Non-pigmented ciliary epithelial cell (primary cell): ENCODE measurements around the gene PPFIA1.

Source experiments
- DNase-seq: peaks from one replicate; pipeline ENCODE4 v3.0.0-alpha.2; 2010; ENCODE audit warnings: low read depth

PPFIA1 gene

DNA sequence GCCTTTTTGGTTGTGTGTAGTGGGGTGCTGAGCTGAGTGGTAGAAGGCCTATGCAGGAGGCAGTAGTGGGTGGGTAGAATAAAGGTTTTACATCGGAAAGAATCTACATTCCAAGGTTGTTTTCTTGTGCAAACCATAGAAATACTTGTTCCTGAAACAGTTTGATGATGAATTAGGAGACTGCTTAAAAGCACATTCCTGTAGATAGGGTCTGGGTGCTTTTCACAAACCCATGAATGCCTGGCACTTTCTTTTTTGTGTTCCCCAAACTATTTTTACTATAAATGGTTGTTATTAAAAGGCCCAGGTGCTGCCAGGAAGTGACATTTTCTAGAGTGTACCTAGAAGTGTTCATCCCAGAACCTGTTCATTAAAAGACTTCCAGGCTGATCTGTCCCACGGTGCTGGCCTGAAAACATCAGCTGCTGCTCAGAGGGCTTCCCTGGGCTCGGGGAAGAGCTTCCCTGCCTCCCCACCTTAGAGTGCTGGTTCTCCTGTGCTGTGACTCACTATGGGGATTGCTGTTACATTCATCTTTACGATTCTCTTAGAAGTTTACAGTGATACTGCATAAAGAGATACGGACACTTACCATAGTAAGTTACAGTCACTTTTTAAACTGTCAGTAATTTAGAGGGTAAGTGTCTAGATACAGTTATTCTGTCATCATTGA is 27.9 kb downstream of the PPFIA1 start:
- DNase-seq = no peak

DNA sequence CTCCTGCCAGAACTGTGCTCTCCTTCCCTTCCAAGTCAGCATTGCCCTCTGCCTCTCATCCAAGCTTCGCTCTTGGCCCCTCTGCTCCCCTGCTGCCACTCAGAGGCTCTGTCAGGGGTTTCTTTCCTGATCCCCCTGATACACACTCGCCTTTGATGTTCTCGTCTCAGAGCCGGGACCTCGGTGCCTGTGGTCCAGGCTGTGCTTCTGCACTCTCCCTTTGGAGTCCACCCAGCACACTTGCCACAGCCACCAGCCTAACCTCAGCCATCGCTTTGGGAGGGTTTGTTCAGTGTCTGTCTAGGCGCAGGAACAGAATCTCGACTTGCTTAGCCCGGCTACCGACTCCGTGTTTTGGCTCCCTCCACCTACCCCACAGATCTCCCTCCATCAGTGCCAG is 29.1 kb downstream of the PPFIA1 start:
- no peak for DNase-seq

DNA sequence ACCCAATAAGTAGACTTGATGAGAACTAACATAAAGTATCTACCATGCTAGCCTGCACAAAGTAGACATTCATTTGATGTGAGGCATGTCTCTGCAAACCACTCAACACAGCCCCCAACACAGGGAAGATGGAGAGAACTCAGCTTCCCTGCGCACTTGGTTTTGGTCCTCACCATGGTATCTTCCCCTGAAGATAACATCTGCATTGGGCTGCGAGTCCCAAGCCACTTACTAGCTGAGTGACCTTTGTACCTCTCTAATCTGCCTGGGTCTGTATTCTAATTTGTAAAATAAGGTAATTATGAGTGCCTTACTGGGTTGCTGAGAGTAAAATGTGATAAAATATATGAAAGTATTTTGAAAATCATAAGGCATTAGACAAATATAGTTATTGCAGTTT is 30.7 kb downstream of the PPFIA1 start:
- no peak for DNase-seq

DNA sequence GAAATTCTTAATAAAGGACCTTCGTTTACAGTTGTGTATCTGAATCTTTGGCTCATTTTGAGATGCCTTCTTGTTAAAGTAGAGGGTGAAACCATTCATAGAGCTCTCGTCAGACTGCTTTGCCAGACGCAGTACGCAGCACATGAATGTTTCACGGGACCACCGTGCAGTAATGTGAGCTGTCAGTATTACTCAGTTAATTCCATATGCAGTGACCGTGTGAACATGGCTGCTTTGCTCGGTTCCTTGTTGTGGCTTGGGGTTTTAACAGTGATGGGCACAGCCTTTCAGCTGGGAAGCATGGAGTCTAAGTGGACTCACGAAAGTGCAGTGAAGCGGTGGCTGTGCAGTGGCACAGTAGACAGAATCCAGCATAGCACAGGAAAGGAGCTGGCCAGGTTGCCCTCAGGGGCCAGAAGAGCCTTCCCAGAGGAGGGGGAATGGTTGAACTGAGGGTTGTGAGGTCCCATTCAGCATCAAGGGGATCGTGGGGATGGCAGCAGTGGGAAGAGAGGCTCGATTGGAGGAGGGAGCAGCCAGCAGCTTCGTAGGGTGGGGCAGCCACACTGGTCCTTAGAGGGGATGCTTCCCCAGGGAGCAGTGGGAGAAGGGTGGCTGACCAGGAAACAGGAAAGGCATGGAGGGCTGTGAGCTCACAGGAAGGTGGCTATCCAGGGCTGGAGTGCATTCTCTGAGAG is 31.4 kb downstream of the PPFIA1 start:
- no peak for DNase-seq

DNA sequence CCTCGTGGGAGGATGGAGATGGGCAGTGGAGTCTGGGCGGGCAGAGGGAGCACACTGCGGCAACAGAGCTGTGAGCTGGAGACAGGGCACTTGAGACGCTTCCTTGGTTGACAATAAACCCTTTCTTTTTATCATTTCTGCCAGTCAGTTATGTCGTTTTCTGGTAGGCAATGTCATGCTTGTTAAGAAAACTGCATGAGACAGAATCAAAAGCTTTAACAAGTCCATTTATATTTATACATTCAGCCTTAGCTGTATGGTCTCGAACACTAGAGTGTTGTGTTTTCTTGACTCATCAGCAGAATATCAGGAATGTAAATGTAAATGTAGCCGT is 31.9 kb downstream of the PPFIA1 start:
- DNase-seq = no peak

DNA sequence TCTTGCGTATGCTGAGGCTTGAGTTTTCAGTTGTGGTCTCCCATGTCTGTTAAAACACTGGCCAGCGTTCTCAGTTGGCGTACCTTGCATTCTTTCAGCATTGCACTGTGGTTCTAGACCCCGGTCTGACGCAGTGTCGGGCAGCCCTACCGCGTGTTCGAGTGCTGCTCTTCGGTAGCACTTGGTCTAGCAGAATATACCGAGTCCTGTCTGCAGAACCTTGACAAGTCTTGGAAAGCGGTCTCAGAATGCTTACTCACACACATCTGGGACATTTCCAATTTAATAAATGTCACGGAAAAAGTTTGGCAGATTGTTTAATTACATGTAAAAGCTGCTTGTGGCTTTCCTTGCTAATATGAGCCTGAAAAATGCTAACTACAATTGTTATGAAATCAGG is 32.6 kb downstream of the PPFIA1 start:
- DNase-seq = no peak

DNA sequence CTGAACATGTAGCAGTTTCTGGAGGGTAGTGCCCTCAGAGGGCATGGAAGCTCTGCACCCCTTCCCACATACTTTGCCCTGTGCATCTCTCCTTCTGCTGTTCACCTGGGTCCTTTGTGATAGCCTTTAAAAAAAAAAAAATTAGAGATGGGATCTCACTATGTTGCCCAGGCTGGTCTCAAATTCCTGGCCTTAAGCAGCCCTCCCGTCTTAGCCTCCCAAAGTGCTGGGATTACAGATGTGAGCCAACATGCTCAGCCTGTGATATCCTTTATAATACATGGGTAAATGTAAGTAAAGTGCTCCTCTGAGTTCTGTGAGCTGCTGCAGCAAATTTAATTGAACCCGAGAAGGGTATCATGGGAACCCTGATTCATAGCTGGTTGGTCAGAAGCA is 33.7 kb downstream of the PPFIA1 start:
- DNase-seq = no peak

DNA sequence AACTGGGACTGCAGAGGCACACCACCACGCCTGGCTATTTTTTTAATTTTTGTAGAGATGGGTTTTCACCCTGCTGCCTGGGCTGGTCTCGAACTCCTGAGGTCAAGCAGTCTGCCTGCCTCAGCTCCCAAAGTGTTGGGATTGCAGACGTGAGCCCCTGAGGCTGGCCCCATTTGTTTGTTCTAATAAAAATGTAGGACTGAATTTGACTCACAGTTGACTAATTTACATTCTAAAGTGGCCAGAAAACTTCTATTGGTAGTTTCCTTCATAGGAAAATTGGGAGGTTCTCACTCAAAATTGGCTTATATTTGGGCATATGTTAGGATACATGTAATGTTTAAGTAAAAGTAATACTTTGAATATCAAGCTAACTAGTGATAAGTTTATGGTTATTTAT is 35.0 kb downstream of the PPFIA1 start:
- no peak for DNase-seq

DNA sequence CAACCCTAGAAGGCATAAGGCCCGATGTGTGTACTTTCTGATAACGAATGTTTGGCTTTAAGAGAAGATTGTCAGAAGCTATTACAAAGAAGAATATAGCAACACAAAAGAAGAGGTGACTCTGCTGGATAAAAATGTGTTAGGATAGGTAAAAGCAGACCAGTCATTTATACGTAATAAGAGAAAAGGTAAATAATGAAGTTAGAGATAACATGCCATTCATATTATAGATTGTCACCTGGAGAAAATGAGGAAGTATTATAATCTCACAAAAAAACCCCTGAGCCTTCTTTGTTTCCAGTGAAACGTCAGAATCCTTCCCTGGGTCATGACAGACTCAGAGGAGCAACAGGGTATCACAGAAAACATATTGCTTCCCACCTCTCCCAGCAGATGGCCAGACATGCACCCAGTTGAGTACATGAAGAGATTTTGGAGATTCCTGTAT is 36.1 kb downstream of the PPFIA1 start:
- DNase-seq = no peak

DNA sequence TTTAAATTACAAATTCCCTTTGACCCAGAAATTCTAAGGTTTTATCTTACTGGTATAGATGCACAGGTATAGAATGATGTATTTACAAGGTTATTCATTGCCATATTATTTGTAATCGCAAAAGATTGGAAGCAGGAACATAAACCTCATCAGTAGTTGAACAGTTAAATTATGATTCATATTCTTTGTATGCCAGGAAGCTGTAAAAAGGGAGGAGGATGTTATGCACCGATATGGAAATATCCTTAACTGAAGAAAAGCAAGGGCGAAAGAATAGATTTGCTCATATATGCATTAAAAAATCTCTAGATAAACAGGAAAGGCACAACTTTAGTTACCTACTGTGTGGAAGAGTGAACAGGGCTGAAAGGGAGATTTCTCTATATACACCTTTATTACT is 36.7 kb downstream of the PPFIA1 start:
- no peak for DNase-seq

DNA sequence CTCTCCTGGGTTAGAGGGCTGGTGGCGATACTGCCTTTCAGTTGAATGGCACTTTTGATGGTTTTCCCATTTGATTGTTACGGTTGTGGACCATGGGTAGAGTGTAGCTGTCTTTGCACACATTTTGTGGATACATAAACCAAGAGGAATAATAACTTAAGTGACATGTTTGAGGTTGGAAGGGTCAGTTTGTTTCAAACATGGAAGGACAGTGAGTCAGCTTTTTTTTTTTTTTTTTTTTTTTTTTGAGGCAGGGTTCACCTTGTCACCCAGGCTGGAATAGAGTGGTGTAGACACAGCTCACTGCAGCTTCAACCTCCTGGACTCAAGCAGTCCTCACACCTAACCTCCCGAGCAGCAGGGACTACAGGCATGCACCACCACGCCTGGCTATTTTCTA is 41.1 kb downstream of the PPFIA1 start:
- DNase-seq = no peak

DNA sequence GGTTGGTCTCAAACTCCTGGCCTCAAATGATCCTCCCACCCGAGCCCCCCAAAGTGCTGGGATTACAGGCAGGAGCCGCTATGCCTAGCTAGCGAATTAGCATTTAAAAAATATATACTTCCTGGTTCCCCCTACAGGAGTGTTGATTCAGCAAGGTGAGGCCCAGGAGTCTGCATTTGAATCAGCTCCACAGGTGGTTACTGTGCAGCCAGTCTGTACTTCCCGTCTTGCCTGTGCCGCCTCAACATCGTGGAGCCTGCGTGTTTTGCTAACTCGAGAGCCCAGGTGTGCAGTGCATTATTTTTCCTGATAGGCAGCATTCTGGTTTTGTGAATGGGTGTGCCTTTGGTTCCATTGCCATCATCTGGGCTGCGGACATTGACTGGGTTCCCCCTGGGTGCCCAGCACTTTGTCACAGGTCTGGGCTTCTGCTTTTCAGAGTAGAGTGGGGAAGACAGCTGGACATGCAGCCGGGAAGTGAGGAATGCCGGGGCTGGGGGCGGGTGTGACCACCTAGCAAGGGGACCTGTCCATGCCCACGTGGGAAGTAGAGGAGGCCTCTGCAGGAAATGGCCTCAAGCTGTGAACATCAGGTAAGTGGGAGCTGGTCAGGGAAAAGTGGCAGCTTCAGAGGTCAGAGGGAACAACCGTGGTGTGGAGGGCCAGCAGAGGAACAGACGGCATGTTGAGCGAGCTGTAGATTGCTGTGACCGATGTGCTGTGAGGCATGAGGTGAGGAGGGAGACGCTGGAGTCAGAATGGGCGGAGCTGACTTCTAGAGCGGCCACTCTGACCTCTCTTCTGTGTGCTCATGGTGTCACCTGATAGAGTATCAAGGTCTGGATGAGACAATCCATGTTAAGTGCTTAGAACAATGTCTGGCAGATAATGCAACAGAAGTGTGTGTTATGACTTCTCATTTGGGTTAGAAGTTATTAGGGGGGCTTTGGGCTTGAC is 42.2 kb downstream of the PPFIA1 start:
- DNase-seq = no peak

DNA sequence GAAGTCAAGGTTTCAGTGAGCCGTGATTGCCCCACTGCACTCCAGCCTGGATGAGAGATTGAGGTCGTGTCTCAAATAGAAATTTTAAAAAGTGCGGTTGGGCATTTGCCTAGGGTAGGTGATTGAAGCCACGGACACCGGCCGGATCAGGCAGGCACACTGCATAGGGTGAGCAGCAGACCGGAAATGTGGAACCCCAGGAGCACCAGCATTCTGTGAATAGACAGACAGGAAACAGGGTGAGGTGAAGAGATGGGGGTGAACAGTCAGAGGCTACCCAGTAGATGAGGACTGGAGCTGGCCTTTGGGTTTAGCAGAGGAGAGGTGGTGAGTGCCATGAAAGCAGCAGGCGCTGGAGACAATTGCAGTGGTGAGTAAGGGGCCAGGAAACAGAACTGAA is 43.5 kb downstream of the PPFIA1 start:
- no peak for DNase-seq

DNA sequence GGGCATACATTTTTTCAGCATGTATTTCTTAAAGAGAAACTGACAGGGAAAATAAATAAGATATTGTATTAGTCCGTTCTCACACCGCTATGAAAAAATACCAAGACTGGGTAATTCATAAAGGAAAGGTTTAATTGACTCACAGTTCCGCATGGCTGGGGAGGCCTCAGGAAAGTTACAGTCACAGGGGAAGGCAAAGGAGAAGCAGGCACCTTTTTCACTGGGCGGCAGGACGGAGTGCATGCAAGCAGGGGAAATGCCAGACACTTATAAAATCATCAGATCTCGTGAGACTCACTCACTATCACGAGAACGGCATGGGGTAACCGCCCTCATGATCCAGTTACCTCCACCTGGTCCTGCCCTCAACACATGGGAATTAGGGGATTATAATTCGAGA is 44.2 kb downstream of the PPFIA1 start:
- no peak for DNase-seq

DNA sequence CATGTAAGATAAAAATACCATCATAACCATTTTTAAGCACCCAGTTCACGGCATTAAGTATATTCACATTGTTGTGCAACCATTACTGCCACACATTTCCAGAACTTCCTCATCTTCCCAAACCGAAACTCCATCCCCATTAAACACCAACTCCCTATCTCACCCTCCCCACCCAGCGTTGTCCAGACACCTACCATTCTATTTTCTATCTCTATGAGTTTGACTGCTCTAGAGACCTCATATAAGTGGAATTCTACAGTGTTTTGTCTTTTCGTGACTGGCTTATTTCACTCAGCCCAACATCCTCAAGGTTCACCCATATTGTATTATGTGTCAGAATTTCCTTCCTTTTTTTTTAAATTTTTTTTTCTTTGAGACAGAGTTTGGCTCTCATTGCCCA is 45.2 kb downstream of the PPFIA1 start:
- no peak for DNase-seq

DNA sequence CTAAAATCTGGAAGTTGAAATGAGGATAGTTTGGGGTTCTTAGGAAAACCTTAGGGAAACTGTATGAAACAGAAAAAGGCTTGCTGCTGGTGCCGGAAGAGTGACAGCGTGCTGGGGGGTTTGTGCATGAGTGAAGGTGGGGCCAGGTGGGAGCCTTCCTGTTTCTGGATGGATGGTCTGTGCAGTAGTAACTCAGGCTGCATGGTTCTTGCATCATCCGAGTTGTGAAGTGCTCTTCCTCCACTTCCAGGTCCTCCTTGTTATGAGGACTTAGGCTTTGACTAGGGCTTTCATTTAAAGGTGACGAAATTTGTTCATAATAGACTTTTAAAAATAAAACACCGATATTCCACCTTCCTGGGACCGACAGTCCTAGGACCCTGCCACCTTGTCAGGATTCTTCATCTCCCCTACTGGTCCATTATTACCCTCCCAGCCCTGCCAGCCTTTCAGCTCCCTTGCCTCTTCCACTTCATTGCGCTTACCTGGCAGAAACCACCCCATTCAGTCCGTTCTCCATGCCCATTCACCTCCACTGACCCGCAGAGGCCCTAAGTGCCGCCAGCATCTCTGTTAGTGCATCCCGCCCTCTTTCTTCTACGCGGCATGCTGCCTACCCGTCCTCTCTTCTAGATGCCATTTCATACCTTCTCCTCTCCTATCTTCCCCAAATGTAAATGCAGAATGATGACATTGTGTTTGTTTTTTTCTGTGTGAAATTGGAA is 47.3 kb downstream of the PPFIA1 start:
- DNase-seq = no peak

DNA sequence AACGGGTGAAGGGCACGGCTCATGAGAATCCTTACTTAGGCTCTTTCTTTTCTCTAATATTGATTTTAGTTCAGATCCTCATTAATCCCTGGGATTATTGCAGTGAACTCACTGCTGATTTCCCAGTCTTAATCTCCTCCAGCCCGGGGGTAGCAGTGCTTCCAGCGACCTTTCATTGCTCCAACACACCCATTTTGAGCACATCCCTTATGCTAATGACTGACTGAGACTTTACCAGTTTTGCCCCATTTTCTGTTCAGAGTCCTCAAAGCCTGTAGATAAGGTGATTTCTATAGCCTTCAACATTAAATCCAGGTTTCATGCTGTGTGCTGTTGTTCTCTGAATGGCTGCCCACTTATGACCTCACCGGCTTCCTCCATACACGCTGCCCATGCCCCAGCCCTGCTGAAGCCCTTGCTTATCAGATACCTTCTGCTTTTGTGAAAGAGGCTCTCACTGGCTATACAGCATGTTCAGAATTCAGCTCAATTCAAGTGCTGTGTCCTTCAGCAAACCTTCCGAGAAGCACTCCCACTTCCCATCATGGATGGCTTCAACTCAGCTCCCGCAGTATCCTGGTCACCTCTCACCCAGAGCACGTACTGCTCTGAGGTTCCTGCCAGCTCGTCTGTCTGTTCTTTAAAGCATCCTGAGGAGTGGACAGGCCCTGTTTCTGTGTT is 49.0 kb downstream of the PPFIA1 start:
- DNase-seq = no peak

DNA sequence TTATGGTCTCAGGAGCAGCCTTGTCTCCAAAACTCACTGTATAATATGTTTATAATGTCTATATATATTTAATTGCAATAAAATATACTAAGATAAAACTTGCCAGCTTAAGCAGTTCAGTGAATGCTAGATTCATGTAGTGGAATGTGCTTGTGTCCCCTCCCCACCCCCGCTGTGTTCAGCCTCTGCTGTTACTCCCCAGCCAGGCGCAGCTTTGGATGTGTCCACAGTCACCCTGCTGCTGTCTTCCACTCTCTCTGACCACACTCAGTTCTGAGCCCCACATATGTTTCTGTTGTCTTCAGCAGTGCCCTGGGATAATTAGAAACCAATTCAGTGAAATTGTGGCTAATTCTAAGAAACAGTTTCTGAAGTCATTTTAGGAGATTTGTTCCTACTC is 52.2 kb downstream of the PPFIA1 start:
- DNase-seq = no peak

DNA sequence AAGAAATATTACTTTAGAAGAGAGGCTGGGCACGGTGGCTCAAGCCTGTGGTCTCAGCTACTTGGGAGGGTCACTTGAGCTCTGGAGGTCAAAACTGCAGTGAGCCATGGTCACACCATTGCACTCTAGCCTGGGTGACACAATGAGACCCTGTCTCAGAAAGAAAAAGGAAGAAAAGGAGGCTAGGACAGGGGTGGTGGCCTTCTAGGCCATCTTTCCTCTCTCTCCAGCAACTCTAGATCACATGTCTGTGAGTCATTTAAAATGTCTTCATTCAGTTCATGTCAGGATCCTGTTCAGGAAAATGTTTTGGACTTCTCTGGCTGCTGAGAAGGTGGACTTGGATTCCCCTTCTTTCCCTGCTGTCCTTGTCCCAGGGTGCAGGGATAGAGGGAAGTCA is 53.3 kb downstream of the PPFIA1 start:
- DNase-seq = no peak

DNA sequence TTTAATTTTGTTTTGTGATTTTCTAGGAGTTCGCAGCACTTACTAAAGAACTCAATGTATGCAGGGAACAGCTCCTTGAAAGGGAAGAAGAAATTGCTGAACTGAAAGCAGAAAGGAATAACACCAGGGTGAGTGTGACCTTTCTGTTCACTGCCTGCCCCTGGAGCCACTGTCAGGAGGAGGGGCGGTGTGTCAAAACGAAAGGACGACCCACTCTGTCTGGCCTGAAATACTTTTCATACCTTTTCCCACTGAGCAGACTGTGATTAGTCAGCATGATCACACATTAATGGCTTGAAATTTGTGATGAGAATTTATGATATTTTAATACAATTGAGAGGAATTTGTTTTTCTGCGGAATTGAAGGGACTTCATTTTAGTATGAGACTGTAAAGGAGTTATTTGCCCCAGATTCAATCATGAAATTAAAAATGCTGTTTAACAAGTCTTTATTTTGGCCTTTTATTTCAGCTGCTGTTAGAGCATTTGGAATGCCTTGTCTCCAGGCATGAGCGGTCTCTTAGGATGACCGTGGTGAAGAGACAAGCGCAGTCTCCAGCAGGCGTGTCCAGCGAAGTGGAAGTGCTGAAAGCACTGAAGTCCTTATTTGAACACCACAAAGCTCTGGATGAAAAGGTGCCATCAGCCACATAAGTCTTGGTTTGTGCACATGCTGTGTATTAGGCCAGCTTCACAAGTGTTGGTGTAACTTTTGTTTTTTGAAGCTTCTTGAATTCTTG is 54.1 kb downstream of the PPFIA1 start:
- no peak for DNase-seq

DNA sequence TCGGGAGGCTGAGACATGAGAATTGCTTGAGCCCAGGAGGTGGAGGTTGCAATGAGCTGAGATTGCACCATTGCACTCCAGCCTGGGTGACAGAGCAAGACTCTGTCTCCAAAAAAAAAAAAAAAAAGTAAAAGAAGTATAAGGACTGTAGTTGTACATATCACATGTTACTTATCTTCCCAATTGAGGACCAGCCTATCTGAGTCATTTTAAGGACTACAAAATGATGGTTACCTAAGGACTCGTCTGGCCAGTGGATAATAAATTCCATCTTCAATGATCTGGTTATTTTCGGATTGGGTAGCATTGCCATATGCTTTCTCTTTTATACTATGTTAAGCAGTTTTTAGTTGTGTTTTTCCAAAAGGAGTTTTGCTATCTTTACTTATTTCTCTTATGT is 55.3 kb downstream of the PPFIA1 start:
- no peak for DNase-seq
